Osteocyte (in vitro differentiated cells): Measurements from ENCODE around the gene PEAR1. TPM values are rescaled to one million over a fixed set of nuclear protein-coding genes. Genes with fewer than 3 reads are reported as not detected.

ENCODE experiments used
- DNase-seq: peaks from one replicate; pipeline ENCODE4 v3.0.0; 2021; ENCODE audit warnings: mixed read lengths; ENCODE audit not compliant: unreplicated experiment; ENCODE audit errors: extremely low spot score
- H3K27ac Mint-ChIP-seq: one replicate; pipeline ENCODE4 v1.8.0; 2021; ENCODE audit warnings: mild to moderate bottlenecking, mixed read lengths; ENCODE audit not compliant: unreplicated experiment
- H3K27me3 Mint-ChIP-seq: one replicate; pipeline ENCODE4 v1.8.0; 2021; ENCODE audit warnings: mixed read lengths; ENCODE audit not compliant: unreplicated experiment
- H3K36me3 Mint-ChIP-seq: one replicate; pipeline ENCODE4 v1.8.0; 2021; ENCODE audit warnings: mixed read lengths; ENCODE audit not compliant: unreplicated experiment
- H3K4me1 Mint-ChIP-seq: one replicate; pipeline ENCODE4 v1.8.0; 2021; ENCODE audit warnings: mixed read lengths; ENCODE audit not compliant: unreplicated experiment
- H3K4me3 Mint-ChIP-seq: one replicate; pipeline ENCODE4 v1.8.0; 2021; ENCODE audit warnings: mild to moderate bottlenecking, moderate library complexity, mixed read lengths; ENCODE audit not compliant: unreplicated experiment
- H3K9me3 Mint-ChIP-seq: one replicate; pipeline ENCODE4 v1.8.0; 2021; ENCODE audit warnings: mixed read lengths; ENCODE audit not compliant: unreplicated experiment
- total RNA-seq: library from RNA; stranded (reverse); gene quantifications from 2 replicates; pipeline ENCODE4 v1.2.1, GENCODE V29; 2021
- TF ChIP-seq, protein P1 (sequence below): fragments of 200-600 bp; sonication (generic); IDR thresholded peaks from 2 replicates; pipeline ENCODE4 v1.5.0; 2021; ENCODE audit warnings: antibody characterized with exemption, mild to moderate bottlenecking, moderate library complexity

PEAR1 gene
- total RNA-seq, 1 donor from 2014 or later = 27.4 TPM

DNA sequence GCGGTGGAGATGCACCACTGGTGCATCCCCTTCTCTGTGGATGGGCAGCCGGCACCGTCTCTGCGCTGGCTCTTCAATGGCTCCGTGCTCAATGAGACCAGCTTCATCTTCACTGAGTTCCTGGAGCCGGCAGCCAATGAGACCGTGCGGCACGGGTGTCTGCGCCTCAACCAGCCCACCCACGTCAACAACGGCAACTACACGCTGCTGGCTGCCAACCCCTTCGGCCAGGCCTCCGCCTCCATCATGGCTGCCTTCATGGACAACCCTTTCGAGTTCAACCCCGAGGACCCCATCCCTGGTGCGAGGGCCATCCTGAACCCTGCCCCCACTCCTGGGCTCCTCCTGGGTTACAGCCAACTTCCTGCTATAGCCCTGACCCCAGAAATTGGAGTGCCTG lies 19.9 kb upstream of the PEAR1 start:
- DNase-seq = no peak
- TF ChIP-seq, protein P1, sequence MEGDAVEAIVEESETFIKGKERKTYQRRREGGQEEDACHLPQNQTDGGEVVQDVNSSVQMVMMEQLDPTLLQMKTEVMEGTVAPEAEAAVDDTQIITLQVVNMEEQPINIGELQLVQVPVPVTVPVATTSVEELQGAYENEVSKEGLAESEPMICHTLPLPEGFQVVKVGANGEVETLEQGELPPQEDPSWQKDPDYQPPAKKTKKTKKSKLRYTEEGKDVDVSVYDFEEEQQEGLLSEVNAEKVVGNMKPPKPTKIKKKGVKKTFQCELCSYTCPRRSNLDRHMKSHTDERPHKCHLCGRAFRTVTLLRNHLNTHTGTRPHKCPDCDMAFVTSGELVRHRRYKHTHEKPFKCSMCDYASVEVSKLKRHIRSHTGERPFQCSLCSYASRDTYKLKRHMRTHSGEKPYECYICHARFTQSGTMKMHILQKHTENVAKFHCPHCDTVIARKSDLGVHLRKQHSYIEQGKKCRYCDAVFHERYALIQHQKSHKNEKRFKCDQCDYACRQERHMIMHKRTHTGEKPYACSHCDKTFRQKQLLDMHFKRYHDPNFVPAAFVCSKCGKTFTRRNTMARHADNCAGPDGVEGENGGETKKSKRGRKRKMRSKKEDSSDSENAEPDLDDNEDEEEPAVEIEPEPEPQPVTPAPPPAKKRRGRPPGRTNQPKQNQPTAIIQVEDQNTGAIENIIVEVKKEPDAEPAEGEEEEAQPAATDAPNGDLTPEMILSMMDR = no peak
- H3K36me3 Mint-ChIP-seq = no peaks in the 10 kb centered on the region
- peaks cover 15% of the 10 kb centered on the region for H3K4me1 Mint-ChIP-seq
- H3K4me3 Mint-ChIP-seq = no peak overlapping the region
- H3K9me3 Mint-ChIP-seq = no peaks in the 10 kb centered on the region
- H3K27ac Mint-ChIP-seq = no peak overlapping the region
- peaks cover 22% of the 10 kb centered on the region for H3K27me3 Mint-ChIP-seq

DNA sequence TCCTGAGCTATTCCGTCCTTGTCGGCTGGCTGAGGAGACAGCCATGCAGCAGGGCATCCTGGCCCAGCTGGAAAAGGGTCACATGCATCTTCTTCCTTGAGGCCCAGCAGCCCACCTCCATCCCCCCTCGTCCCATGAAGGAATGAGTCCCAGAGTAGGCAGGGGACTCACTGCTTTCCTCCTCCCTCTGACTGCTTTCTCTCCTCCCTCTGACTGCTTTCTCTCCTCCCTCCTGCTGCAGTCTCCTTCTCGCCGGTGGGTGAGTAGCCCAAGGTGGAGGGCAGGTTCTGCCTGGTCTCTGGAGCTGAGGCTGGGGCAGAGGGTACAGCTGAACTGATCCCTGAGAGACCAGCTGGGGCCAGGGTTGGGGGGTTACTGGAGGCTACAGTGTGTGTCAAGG lies 19.4 kb upstream of the PEAR1 start:
- no peaks in the 10 kb centered on the region for H3K9me3 Mint-ChIP-seq
- H3K36me3 Mint-ChIP-seq = no peaks in the 10 kb centered on the region
- peaks cover 15% of the 10 kb centered on the region for H3K4me1 Mint-ChIP-seq
- no peak overlapping the region for H3K4me3 Mint-ChIP-seq
- no peak overlapping the region for H3K27ac Mint-ChIP-seq
- TF ChIP-seq, protein P1 = no peak
- DNase-seq = no peak
- H3K27me3 Mint-ChIP-seq = peaks cover 27% of the 10 kb centered on the region

- peaks cover 15% of the 10 kb centered on the region for H3K4me1 Mint-ChIP-seq
- TF ChIP-seq, protein P1 = no peak
- H3K9me3 Mint-ChIP-seq = no peaks in the 10 kb centered on the region
- no peak overlapping the region for H3K4me3 Mint-ChIP-seq
- no peak overlapping the region for H3K27ac Mint-ChIP-seq
- DNase-seq = no peak
- H3K36me3 Mint-ChIP-seq = no peaks in the 10 kb centered on the region
- peaks cover 31% of the 10 kb centered on the region for H3K27me3 Mint-ChIP-seq
These were observed 18.8 kb upstream of the PEAR1 start for GRCh38 chr1:156874572-156875340.

DNA sequence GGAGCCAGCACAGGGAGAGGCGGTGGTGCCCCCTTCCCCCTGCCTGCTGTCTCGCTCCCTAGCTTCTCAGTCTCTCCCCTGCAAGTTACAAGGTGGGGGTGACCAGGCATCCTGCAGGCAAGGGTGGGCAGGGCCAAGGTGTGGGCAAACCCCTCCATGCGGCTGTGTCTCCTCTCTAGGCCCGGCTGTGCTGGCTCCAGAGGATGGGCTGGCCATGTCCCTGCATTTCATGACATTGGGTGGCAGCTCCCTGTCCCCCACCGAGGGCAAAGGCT lies 18.2 kb upstream of the PEAR1 start:
- no peak for DNase-seq
- H3K9me3 Mint-ChIP-seq = no peaks in the 10 kb centered on the region
- peaks cover 36% of the 10 kb centered on the region for H3K27me3 Mint-ChIP-seq
- TF ChIP-seq, protein P1 = no peak
- H3K4me1 Mint-ChIP-seq = peaks cover 12% of the 10 kb centered on the region
- no peaks in the 10 kb centered on the region for H3K36me3 Mint-ChIP-seq
- H3K4me3 Mint-ChIP-seq = no peak overlapping the region
- no peak overlapping the region for H3K27ac Mint-ChIP-seq

DNA sequence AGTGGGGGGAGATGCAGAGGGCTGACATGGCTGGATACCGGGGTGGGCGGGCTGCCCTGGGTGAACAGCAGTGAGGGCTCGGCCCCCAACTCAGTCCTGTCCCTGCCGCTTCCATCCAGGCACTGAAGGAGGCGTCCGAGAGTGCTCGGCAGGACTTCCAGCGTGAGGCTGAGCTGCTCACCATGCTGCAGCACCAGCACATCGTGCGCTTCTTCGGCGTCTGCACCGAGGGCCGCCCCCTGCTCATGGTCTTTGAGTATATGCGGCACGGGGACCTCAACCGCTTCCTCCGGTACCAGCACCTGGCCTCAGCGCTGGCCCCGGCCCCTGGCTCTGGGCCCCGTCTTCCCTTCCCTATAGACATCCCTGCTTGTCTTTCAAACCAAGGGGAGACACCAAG lies 17.2 kb upstream of the PEAR1 start:
- H3K27me3 Mint-ChIP-seq = peaks cover 44% of the 10 kb centered on the region
- TF ChIP-seq, protein P1 = no peak
- no peak for DNase-seq
- no peaks in the 10 kb centered on the region for H3K36me3 Mint-ChIP-seq
- H3K27ac Mint-ChIP-seq = no peak overlapping the region
- H3K4me1 Mint-ChIP-seq = peaks cover 3% of the 10 kb centered on the region
- no peak overlapping the region for H3K4me3 Mint-ChIP-seq
- H3K9me3 Mint-ChIP-seq = no peaks in the 10 kb centered on the region
